ENCODE data around the gene SLC66A1. TPM values are rescaled to one million over a fixed set of nuclear protein-coding genes. Genes with fewer than 3 reads are reported as not detected.
"Not testable (repeated sequence)": the region's sequence is repeated elsewhere in the genome, so short reads cannot be mapped to it uniquely, and the experiment has no call there.

Gene SLC66A1
- total and polyA plus RNA-seq, 9 of the 15 experiments (the other 6 are each of a cell fraction or from before 2014, with no cell fraction given) = 1.2 to 40.8 (median 18.6) TPM

DNA sequence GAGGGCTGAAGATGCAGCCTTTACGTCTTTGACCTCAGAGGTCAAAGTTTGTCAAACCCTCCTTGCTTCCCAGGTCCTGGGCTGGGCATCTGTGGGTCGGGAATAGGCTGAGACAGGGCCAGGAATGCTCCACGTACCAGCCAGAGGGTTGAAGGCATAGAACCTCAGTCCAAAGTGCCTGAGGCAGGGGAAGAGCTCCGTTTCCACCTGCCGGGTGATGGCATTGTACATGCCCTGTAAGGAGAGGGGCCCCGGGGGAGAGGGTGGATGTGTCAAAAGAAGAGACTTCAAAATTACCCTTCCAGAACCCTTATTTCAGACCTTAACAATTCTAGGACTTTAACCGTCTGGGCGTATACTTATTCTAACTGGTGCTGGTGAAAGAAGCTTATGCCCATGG lies 27.2 kb upstream of the SLC66A1 start:
- intact Hi-C loops (cut with micrococcal nuclease) = no loop called here
- CTCF ChIA-PET (ENCODE audit: low intra/inter-chr PET ratio) = no interaction called here
- TF ChIP-seq, protein P1, sequence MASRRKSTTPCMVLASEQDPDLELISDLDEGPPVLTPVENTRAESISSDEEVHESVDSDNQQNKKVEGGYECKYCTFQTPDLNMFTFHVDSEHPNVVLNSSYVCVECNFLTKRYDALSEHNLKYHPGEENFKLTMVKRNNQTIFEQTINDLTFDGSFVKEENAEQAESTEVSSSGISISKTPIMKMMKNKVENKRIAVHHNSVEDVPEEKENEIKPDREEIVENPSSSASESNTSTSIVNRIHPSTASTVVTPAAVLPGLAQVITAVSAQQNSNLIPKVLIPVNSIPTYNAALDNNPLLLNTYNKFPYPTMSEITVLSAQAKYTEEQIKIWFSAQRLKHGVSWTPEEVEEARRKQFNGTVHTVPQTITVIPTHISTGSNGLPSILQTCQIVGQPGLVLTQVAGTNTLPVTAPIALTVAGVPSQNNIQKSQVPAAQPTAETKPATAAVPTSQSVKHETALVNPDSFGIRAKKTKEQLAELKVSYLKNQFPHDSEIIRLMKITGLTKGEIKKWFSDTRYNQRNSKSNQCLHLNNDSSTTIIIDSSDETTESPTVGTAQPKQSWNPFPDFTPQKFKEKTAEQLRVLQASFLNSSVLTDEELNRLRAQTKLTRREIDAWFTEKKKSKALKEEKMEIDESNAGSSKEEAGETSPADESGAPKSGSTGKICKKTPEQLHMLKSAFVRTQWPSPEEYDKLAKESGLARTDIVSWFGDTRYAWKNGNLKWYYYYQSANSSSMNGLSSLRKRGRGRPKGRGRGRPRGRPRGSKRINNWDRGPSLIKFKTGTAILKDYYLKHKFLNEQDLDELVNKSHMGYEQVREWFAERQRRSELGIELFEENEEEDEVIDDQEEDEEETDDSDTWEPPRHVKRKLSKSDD (conservative IDR thresholded peaks at IDR 0.05; ENCODE audit: low read length) = no peak
- no peak for TF ChIP-seq GATAD2B (IDR thresholded peaks at IDR 0.05; ENCODE audit: borderline replicate concordance)
- no TSS peak for BruUV-seq (replicated peaks)
- Histone ChIP-seq H3K79me2 (ENCODE audit: control insufficient read depth, insufficient read depth, low read length) (no peaks in the 10 kb centered on the region), H3K36me3 (ENCODE audit: control insufficient read depth, insufficient read depth, low read length) (no peaks in the 10 kb centered on the region), H3K4me3 (no peak overlapping the region), H3K9ac (ENCODE audit: insufficient read depth in 1 of 2, low read depth in 2 of 2, low read length in 2 of 2) (no peak overlapping the region), H3K9me3 (replicated peaks; ENCODE audit: control insufficient read depth, insufficient read depth, low read depth, low read length) (no peaks in the 10 kb centered on the region), H3K27me3 (ENCODE audit: control insufficient read depth in 2 of 2, insufficient read depth in 2 of 2, low read length in 2 of 2) (no peaks in the 10 kb centered on the region), H3K27ac (ENCODE audit: extremely low read depth, low read depth, low read length) (no peak overlapping the region), H3K9me1 (ENCODE audit: control insufficient read depth, insufficient read depth, low read length) (no peaks in the 10 kb centered on the region), H3K4me2 (ENCODE audit: insufficient read depth, low read length) (no peak overlapping the region), H4K20me1 (replicated peaks; ENCODE audit: control insufficient read depth, insufficient read depth, low read length) (no peaks in the 10 kb centered on the region), H2AFZ (ENCODE audit: low read depth, low read length) (no peak overlapping the region), H3K4me1 (replicated peaks in 1 of 2; ENCODE audit: control insufficient read depth in 2 of 2, insufficient read depth in 2 of 2, low read length in 2 of 2) (peaks cover 0 to 7% of the 10 kb centered on the region in 2 experiments; a peak in 1 of 5 replicates)
- ATAC-seq (no peak), FAIRE-seq (no peak), DNase-seq (ENCODE audit: extremely low read depth in 1 of 4, low spot score in 3 of 4) (no peak)
- POLR2A ChIA-PET = no interaction called here
- WGBS (ENCODE audit: insufficient coverage, low coverage, missing lambda C conversion rate) = 48% methylated on average over 8 of the region's 8 CpGs
- in situ Hi-C loops (cut with MboI) = no loop called here

DNA sequence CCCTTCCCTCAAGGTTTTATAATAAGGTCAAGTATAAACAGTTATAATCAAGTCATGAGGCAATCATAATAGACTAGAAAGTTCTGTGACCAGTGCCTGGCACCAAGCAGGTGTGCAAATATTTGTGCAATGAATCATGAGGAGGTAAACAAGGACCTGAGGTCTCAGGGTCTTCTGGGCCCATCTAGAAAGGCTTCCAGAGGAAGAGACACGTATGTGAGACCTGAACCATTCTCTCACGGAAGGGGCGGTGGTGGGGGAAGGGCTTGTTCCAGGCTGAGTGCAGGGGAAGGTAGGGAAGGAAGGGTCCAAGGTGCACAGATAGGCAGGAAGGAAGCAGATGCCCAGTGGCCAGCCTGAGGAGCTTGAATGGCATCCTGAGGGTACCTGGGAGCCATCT lies 26.8 kb upstream of the SLC66A1 start:
- H3K4me1 ChIP-seq (replicated peaks in 1 of 2; ENCODE audit: control insufficient read depth in 2 of 2, insufficient read depth in 2 of 2, low read length in 2 of 2); in situ Hi-C loops (cut with MboI); intact Hi-C loops (cut with micrococcal nuclease); H3K4me3 ChIP-seq; H3K9ac ChIP-seq (ENCODE audit: insufficient read depth in 1 of 2, low read depth in 2 of 2, low read length in 2 of 2); H3K79me2 ChIP-seq (ENCODE audit: control insufficient read depth, insufficient read depth, low read length); H3K27me3 ChIP-seq (ENCODE audit: control insufficient read depth in 2 of 2, insufficient read depth in 2 of 2, low read length in 2 of 2); H3K36me3 ChIP-seq (ENCODE audit: control insufficient read depth, insufficient read depth, low read length); DNase-seq (ENCODE audit: extremely low read depth in 1 of 4, low spot score in 3 of 4); CTCF ChIA-PET (ENCODE audit: low intra/inter-chr PET ratio); H3K9me1 ChIP-seq (ENCODE audit: control insufficient read depth, insufficient read depth, low read length); POLR2A ChIA-PET; H4K20me1 ChIP-seq (replicated peaks; ENCODE audit: control insufficient read depth, insufficient read depth, low read length); BruUV-seq (replicated peaks); H3K4me2 ChIP-seq (ENCODE audit: insufficient read depth, low read length); H2AFZ ChIP-seq (ENCODE audit: low read depth, low read length); H3K27ac ChIP-seq (ENCODE audit: extremely low read depth, low read depth, low read length); H3K9me3 ChIP-seq (replicated peaks; ENCODE audit: control insufficient read depth, insufficient read depth, low read depth, low read length); ATAC-seq: not testable (repeated sequence)
- no CpG with 5 or more reads among the region's 3 CpGs for WGBS (ENCODE audit: insufficient coverage, low coverage, missing lambda C conversion rate)
- FAIRE-seq = peak; percentile 73

DNA sequence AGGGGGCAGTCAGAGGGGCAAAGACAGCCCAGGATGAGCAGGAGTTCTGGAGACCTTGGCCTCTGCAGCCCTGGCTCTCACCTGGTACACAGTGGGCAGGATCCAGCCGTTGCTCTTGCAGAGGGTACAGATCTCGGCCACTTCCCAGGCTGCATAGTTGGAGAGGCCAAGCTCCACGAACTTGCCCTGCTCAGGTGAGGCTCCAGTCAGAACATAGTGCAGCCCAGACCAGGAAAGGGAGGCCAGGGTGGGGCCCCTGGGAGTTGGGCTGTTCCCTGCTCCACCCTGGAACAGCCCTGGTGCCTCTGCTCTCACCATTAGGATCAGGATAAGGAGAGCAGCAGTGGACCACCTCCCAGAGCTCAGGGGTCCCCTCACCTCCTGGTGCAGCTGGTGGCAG lies 26.3 kb upstream of the SLC66A1 start:
- H2AFZ ChIP-seq (ENCODE audit: low read depth, low read length); H4K20me1 ChIP-seq (replicated peaks; ENCODE audit: control insufficient read depth, insufficient read depth, low read length); H3K9me1 ChIP-seq (ENCODE audit: control insufficient read depth, insufficient read depth, low read length); H3K9ac ChIP-seq (ENCODE audit: insufficient read depth in 1 of 2, low read depth in 2 of 2, low read length in 2 of 2); H3K27ac ChIP-seq (ENCODE audit: extremely low read depth, low read depth, low read length); FAIRE-seq; intact Hi-C loops (cut with micrococcal nuclease); H3K27me3 ChIP-seq (ENCODE audit: control insufficient read depth in 2 of 2, insufficient read depth in 2 of 2, low read length in 2 of 2); BruUV-seq (replicated peaks); CTCF ChIA-PET (ENCODE audit: low intra/inter-chr PET ratio); DNase-seq (ENCODE audit: extremely low read depth in 1 of 4, low spot score in 3 of 4); POLR2A ChIA-PET; ATAC-seq; H3K9me3 ChIP-seq (replicated peaks; ENCODE audit: control insufficient read depth, insufficient read depth, low read depth, low read length); H3K4me2 ChIP-seq (ENCODE audit: insufficient read depth, low read length); H3K79me2 ChIP-seq (ENCODE audit: control insufficient read depth, insufficient read depth, low read length); H3K4me1 ChIP-seq (replicated peaks in 1 of 2; ENCODE audit: control insufficient read depth in 2 of 2, insufficient read depth in 2 of 2, low read length in 2 of 2); H3K4me3 ChIP-seq; in situ Hi-C loops (cut with MboI); H3K36me3 ChIP-seq (ENCODE audit: control insufficient read depth, insufficient read depth, low read length): not testable (repeated sequence)
- WGBS (ENCODE audit: insufficient coverage, low coverage, missing lambda C conversion rate) = 38% methylated on average over 3 of the region's 3 CpGs

All from K562 (cell line).